ENCODE data around the gene ITPK1.

ITPK1 gene

GRCh38 chr14:92897922-92898565 lies 217.7 kb downstream of the ITPK1 start:
- DNase-seq (ENCODE audit: low read depth, low spot score) = no peak

GRCh38 chr14:92895352-92895878 lies 220.3 kb downstream of the ITPK1 start:
- no peak for DNase-seq (ENCODE audit: low read depth, low spot score)

- no peak for DNase-seq (ENCODE audit: low read depth, low spot score)
Observed at GRCh38 chr14:92892589-92892988, 223.1 kb downstream of the ITPK1 start.

GRCh38 chr14:92890830-92891588 lies 224.7 kb downstream of the ITPK1 start:
- no peak for DNase-seq (ENCODE audit: low read depth, low spot score)

- DNase-seq (ENCODE audit: low read depth, low spot score) = no peak
Observed at GRCh38 chr14:92888896-92889295, 226.8 kb downstream of the ITPK1 start.

- no peak for DNase-seq (ENCODE audit: low read depth, low spot score)
Observed at GRCh38 chr14:92887157-92887556, 228.6 kb downstream of the ITPK1 start.
